H9 (cell line): Measurements from ENCODE around the gene SYNRG. TPM values are rescaled to one million over a fixed set of nuclear protein-coding genes. Genes with fewer than 3 reads are reported as not detected.
A peak's percentile ranks its signal among the peaks of the same experiment; 100 is the strongest.
"Not testable (repeated sequence)": the region's sequence is repeated elsewhere in the genome, so short reads cannot be mapped to it uniquely, and the experiment has no call there.

Experiments
- DNase-seq: peaks from one replicate; pipeline ENCODE4 v3.0.0-alpha.2; 2017
- H2AFZ ChIP-seq: one replicate; pipeline ENCODE4 v1.6.1; 2013; ENCODE audit warnings: mild to moderate bottlenecking, low read length, control low read depth, moderate library complexity
- H2AK5ac ChIP-seq: 2 replicates; pipeline ENCODE4 v1.6.1; 2013; ENCODE audit warnings: low read length, control low read depth, mixed read lengths; ENCODE audit not compliant: insufficient read length
- H2BK120ac ChIP-seq: one replicate; pipeline ENCODE4 v1.6.1; 2013; ENCODE audit warnings: low read depth, mild to moderate bottlenecking, low read length, control low read depth, inconsistent platforms; ENCODE audit not compliant: poor library complexity, severe bottlenecking
- H2BK12ac ChIP-seq: 2 replicates; pipeline ENCODE4 v1.6.1; 2013; ENCODE audit warnings: low read length, control low read depth, mixed read lengths, low read depth; ENCODE audit not compliant: insufficient read length
- H2BK15ac ChIP-seq: 2 replicates; pipeline ENCODE4 v1.6.1; 2013; ENCODE audit warnings: low read depth, low read length, control low read depth
- H2BK20ac ChIP-seq: one replicate; pipeline ENCODE4 v1.6.1; 2013; ENCODE audit warnings: low read depth, mild to moderate bottlenecking, low read length, control low read depth, inconsistent platforms; ENCODE audit not compliant: poor library complexity, severe bottlenecking
- H2BK5ac ChIP-seq: 2 replicates; pipeline ENCODE4 v1.6.1; 2013; ENCODE audit warnings: low read length, control low read depth, mixed read lengths; ENCODE audit not compliant: insufficient read length
- H3K14ac ChIP-seq: 2 replicates; pipeline ENCODE4 v1.6.1; 2013; ENCODE audit warnings: low read length, control low read depth; ENCODE audit not compliant: insufficient read depth
- H3K18ac ChIP-seq: 2 replicates; pipeline ENCODE4 v1.6.1; 2013; ENCODE audit warnings: low read depth, mild to moderate bottlenecking, mixed read lengths, low read length, control low read depth; ENCODE audit not compliant: insufficient read length
- H3K23ac ChIP-seq: 2 replicates; pipeline ENCODE4 v1.6.1; 2013; ENCODE audit warnings: low read length, control low read depth, mixed read lengths, low read depth; ENCODE audit not compliant: insufficient read length
- H3K23me2 ChIP-seq: 2 replicates; pipeline ENCODE4 v1.6.1; 2013; ENCODE audit warnings: low read depth, mild to moderate bottlenecking, mixed read lengths, low read length, control low read depth; ENCODE audit not compliant: insufficient read length, poor library complexity, severe bottlenecking
- H3K27ac ChIP-seq: 2 replicates; pipeline ENCODE4 v1.5.1; 2013; ENCODE audit warnings: low read length, control low read depth, mixed read lengths, low read depth; ENCODE audit not compliant: insufficient read length
- H3K27me3 ChIP-seq: 2 replicates; pipeline ENCODE4 v1.6.1; 2013; ENCODE audit warnings: low read length, control low read depth, inconsistent platforms; ENCODE audit not compliant: insufficient read depth
- H3K4ac ChIP-seq: 2 replicates; pipeline ENCODE4 v1.6.1; 2013; ENCODE audit warnings: low read depth, mild to moderate bottlenecking, control low read depth, inconsistent platforms, low read length, moderate library complexity
- H3K4me1 ChIP-seq: 2 replicates; pipeline ENCODE4 v1.6.1; 2013; ENCODE audit warnings: low read length, control low read depth, inconsistent platforms; ENCODE audit not compliant: insufficient read depth
- H3K4me2 ChIP-seq: 2 replicates; pipeline ENCODE4 v1.6.1; 2013; ENCODE audit warnings: low read length, control low read depth, mixed read lengths; ENCODE audit not compliant: insufficient read length, insufficient read depth
- H3K56ac ChIP-seq: 2 replicates; pipeline ENCODE4 v1.6.1; 2013; ENCODE audit warnings: low read depth, mild to moderate bottlenecking, mixed read lengths, low read length, control low read depth; ENCODE audit not compliant: insufficient read length
- H3K79me1 ChIP-seq: 2 replicates; pipeline ENCODE4 v1.6.1; 2013; ENCODE audit warnings: low read depth, mild to moderate bottlenecking, moderate library complexity, low read length, control low read depth, inconsistent platforms; ENCODE audit not compliant: insufficient read depth, poor library complexity, severe bottlenecking
- H3K79me2 ChIP-seq: 2 replicates; pipeline ENCODE4 v1.6.1; 2013; ENCODE audit warnings: low read length, control low read depth, inconsistent platforms; ENCODE audit not compliant: insufficient read depth
- H3K9ac ChIP-seq: 2 replicates; pipeline ENCODE4 v1.6.1; 2013; ENCODE audit warnings: low read length, control low read depth, mixed read lengths; ENCODE audit not compliant: insufficient read length; ENCODE audit errors: extremely low read depth
- H3K9me3 ChIP-seq: one replicate; pipeline ENCODE4 v1.6.1; 2013; ENCODE audit warnings: low read depth, low read length, inconsistent platforms; ENCODE audit not compliant: control insufficient read depth
- H3T11ph ChIP-seq: one replicate; pipeline ENCODE4 v1.6.1; 2013; ENCODE audit warnings: mild to moderate bottlenecking, low read length, control low read depth, inconsistent platforms
- H4K20me1 ChIP-seq: one replicate; pipeline ENCODE4 v1.6.1; 2013; ENCODE audit not compliant: control insufficient read depth, insufficient read length, insufficient read depth
- H4K5ac ChIP-seq: 2 replicates; pipeline ENCODE4 v1.6.1; 2013; ENCODE audit warnings: low read depth, mild to moderate bottlenecking, mixed read lengths, low read length, control low read depth; ENCODE audit not compliant: insufficient read length
- H4K8ac ChIP-seq: replicated peaks from 2 replicates; pipeline ENCODE4 v1.6.1; 2013; ENCODE audit warnings: low read length, control low read depth, mixed read lengths, low read depth; ENCODE audit not compliant: insufficient read length
- H4K91ac ChIP-seq: 2 replicates; pipeline ENCODE4 v1.6.1; 2013; ENCODE audit warnings: low read depth, mild to moderate bottlenecking, moderate library complexity, mixed read lengths, low read length, control low read depth; ENCODE audit not compliant: insufficient read length
- H3K27ac Mint-ChIP-seq, 3 experiments: 2 replicates in 2 of 3; 3 replicates in 1 of 3; pipeline ENCODE4 v1.8.0; 2020 to 2021; ENCODE audit warnings: mixed read lengths in 3 of 3, mild to moderate bottlenecking in 1 of 3, moderate library complexity in 1 of 3
- H3K27me3 Mint-ChIP-seq: 2 replicates; pipeline ENCODE4 v1.8.0; 2021; ENCODE audit warnings: low read depth, mild to moderate bottlenecking, moderate library complexity, mixed read lengths
- H3K36me3 Mint-ChIP-seq, 3 experiments: 2 replicates in 2 of 3; 3 replicates in 1 of 3; pipeline ENCODE4 v1.8.0; 2020 to 2021; ENCODE audit warnings: low read depth in 3 of 3, mixed read lengths in 3 of 3; ENCODE audit not compliant: insufficient read depth in 1 of 3
- H3K4me1 Mint-ChIP-seq, 2 experiments: 2 replicates each; pipeline ENCODE4 v1.8.0; 2020; ENCODE audit warnings: mixed read lengths in 2 of 2
- H3K4me3 Mint-ChIP-seq, 2 experiments: 2 replicates in 1 of 2; 3 replicates in 1 of 2; pipeline ENCODE4 v1.8.0; 2020 to 2021; ENCODE audit warnings: mild to moderate bottlenecking in 2 of 2, mixed read lengths in 2 of 2, moderate library complexity in 1 of 2
- H3K9me3 Mint-ChIP-seq, 2 experiments: 2 replicates in 1 of 2; 3 replicates in 1 of 2; pipeline ENCODE4 v1.8.0; 2020; ENCODE audit warnings: mild to moderate bottlenecking in 2 of 2, mixed read lengths in 2 of 2, moderate library complexity in 1 of 2
- CTCF ChIP-seq: fragments of 200-600 bp; sonication (generic); conservative IDR thresholded peaks from 3 replicates; pipeline ENCODE4 v1.8.0; 2021; ENCODE audit warnings: antibody characterized with exemption, mild to moderate bottlenecking
- WGBS: extraction: QIAGEN DNeasy Blood & Tissue Kit; methylation state at CpG from one replicate; pipeline ENCODE4 v1.1.7; 2013; ENCODE audit warnings: missing lambda C conversion rate, low lambda C conversion rate, mixed read lengths; ENCODE audit not compliant: insufficient read length; ENCODE audit errors: extremely low coverage; 5-methylcytosine and 5-hydroxymethylcytosine counted together
- total RNA-seq: library from RNA; stranded (reverse); gene quantifications from 2 replicates; pipeline ENCODE4 v1.2.1, GENCODE V29; 2021

The SYNRG gene
- total RNA-seq, 1 experiment from 2014 or later, result 30.5 TPM

GRCh38 chr17:37610971-37611370 is 1.8 kb upstream of the SYNRG start:
- Histone ChIP-seq H2BK20ac (no peak overlapping the region), H2BK120ac (no peak overlapping the region), H2AFZ (no peak overlapping the region), H2BK15ac (no peak overlapping the region), H3T11ph (no peak overlapping the region), H3K23me2 (peaks cover 4% of the 10 kb centered on the region), H4K91ac (no peak overlapping the region), H3K4me2 (no peak overlapping the region), H3K18ac (no peak overlapping the region), H2AK5ac (no peak overlapping the region), H2BK12ac (no peak overlapping the region), H4K20me1 (no peaks in the 10 kb centered on the region), H3K56ac (no peak overlapping the region), H4K8ac (no peak overlapping the region), H3K4ac (no peak overlapping the region), H3K27me3 (no peaks in the 10 kb centered on the region), H3K9me3 (no peaks in the 10 kb centered on the region), H3K23ac (no peak overlapping the region), H3K14ac (no peak overlapping the region), H3K79me1 (peaks cover 4% of the 10 kb centered on the region), H2BK5ac (no peak overlapping the region), H3K4me1 (no peaks in the 10 kb centered on the region), H4K5ac (no peak overlapping the region), H3K79me2 (no peaks in the 10 kb centered on the region), H3K27ac (no peak overlapping the region), H3K9ac (no peak overlapping the region)
- no peak for TF ChIP-seq CTCF
- H3K4me3 Mint-ChIP-seq, result no peak overlapping the region
- no peaks in the 10 kb centered on the region for H3K27me3 Mint-ChIP-seq
- WGBS, result no CpG with 5 or more reads among the region's 1 CpG
- DNase-seq, result no peak
- no peaks in the 10 kb centered on the region for H3K9me3 Mint-ChIP-seq
- H3K36me3 Mint-ChIP-seq, result peaks cover 2 to 30% (median 21%) of the 10 kb centered on the region in 3 experiments; a peak in 5 of 7 replicates
- H3K4me1 Mint-ChIP-seq, result peaks cover 4 to 11% of the 10 kb centered on the region in 2 experiments; a peak in 3 of 4 replicates
- H3K27ac Mint-ChIP-seq, result peak overlapping the region in 1 of 3 experiments; percentile 32; a peak in 2 of 7 replicates

DNA sequence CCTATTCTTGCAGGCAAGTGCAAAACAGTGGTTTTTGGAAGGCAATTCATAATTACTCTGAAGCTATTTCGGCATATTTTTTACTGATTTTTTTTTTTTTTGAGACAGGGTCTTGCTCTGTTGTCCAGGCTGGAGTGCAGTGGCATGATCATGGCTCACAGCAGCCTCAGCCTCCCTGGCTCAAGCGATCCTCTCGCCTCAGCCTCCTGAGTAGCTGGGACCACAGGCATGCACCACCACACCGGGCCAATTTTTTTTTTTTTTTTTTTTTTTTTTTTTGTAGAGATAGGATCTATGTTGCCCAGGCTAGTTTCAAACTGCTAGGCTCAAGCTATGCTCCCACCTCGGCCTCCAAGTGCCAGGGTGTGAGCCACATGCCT is 813 bp upstream of the SYNRG start:
- H3K4me1 ChIP-seq, H3K14ac ChIP-seq, H3K27me3 ChIP-seq, H4K20me1 ChIP-seq, H3K27me3 Mint-ChIP-seq, H3K23me2 ChIP-seq, H4K5ac ChIP-seq, H3K27ac ChIP-seq, H3K9ac ChIP-seq, H3K18ac ChIP-seq, H2BK20ac ChIP-seq, H4K91ac ChIP-seq, H3K9me3 ChIP-seq, H4K8ac ChIP-seq, H3K56ac ChIP-seq, DNase-seq, H3K23ac ChIP-seq, H2AFZ ChIP-seq, H2BK5ac ChIP-seq, H3K79me1 ChIP-seq, H2BK12ac ChIP-seq, H2BK15ac ChIP-seq, H3T11ph ChIP-seq, H2BK120ac ChIP-seq, H3K9me3 Mint-ChIP-seq, H3K79me2 ChIP-seq, H3K4ac ChIP-seq, H2AK5ac ChIP-seq: not testable (repeated sequence)
- no CpG with 5 or more reads among the region's 5 CpGs for WGBS
- peak overlapping the region; percentile 46 for H3K4me2 ChIP-seq
- Mint-ChIP-seq H3K27ac (peak overlapping the region in 2 of 3 experiments; percentile 95 to 97; a peak in 4 of 7 replicates), H3K4me3 (peak overlapping the region; percentile 78 to 89), H3K36me3 (peaks cover 2 to 23% (median 22%) of the 10 kb centered on the region in 3 experiments; a peak in 5 of 7 replicates), H3K4me1 (peaks cover 4 to 11% of the 10 kb centered on the region in 2 experiments)
